Left hindlimb (tissue), 1 donor: ENCODE results near the gene AHRR.
A peak's percentile ranks its signal among the peaks of the same experiment; 100 is the strongest.
"Not testable (repeated sequence)": the region's sequence is repeated elsewhere in the genome, so short reads cannot be mapped to it uniquely, and the experiment has no call there.

Experiments
- DNase-seq: peaks from one replicate; pipeline ENCODE4 v3.0.0-alpha.2; 2018

AHRR gene

DNA sequence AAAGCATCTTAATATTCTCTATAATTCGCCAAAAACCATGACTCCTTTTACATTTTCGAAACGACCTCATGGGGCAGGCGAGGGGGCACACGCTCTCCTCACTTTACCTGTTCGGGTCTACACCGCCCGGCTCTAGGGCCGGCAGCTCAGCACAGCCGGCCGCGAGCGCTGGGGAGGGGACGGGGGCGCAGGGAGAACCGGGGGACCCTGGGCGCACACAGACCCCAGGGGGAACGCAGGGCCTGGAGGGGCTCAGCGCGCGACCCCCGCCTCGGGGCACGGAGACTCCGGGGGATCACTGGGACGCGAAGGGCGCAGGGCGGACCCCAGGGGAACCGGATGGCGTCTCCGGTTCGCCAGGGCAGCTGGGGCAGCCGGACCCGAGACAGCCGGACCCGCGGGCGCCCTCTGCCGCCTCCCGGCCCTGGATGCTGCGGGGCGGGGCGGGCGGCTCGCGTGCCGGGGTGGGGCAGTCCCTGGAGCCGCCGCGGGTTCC is at the start of gene AHRR:
AHRR (plus strand) TSS at position 485 of the 496 bp plus-strand sequence. CDS start 22,189 bp downstream, outside the sequence.
- no peak for DNase-seq

DNA sequence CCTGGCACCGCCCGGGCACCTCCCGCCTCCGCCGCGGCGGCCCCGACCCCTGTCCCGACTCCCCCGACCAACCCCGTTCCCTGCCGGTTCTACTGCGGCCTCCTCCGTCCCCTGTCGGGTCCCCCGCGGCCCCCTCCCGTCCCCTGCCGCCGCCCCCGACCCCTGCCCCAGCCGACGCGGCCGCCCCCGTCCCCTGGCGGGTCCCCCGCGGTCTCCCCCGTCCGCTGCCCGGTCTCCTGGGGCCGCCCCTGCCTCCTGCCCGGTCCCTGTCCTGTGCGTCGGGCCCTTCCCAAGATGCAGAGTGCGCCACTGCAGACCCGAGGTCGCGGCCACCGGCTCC is 49.7 kb upstream of the AHRR start:
- not testable (repeated sequence) for DNase-seq

DNA sequence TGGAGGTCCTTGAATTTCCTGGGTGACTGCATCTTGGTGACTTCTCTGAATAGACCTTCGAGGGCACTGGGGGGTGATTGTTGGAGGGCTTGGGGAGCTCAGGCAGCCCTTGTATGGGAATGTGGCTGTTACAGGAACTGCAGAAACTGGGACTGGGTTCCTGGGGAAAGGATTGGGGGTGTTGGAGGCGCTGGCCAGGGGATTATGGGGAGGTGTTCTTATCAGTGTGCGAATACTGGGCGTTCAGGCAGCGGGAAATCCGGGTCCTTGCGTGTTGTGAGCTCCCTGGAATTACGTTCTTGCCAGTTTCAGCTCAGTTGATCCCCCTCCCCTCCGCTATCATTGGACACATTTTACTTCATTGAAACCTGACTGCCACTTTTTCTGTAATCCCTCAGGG is 48.4 kb upstream of the AHRR start:
- not testable (repeated sequence) for DNase-seq

DNA sequence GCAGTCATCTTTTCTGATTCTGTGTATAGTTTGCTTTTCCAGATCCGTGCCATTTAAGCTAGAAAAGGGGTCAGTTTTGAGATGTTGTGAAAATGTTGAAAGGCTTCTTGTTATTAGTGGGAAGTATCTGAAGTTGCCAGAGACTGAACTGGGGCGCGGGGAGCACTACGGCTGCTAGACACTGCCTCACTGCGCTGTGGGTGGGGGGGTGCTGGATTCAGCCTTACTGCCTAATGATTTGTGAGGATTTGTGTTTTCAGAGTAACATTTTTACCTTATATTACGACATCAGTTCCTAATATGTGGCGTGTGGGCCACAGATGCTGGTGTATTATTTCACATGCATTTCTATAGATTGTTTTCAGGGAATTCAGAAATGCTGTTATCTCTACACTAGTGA is 48.0 kb upstream of the AHRR start:
- DNase-seq: not testable (repeated sequence)

DNA sequence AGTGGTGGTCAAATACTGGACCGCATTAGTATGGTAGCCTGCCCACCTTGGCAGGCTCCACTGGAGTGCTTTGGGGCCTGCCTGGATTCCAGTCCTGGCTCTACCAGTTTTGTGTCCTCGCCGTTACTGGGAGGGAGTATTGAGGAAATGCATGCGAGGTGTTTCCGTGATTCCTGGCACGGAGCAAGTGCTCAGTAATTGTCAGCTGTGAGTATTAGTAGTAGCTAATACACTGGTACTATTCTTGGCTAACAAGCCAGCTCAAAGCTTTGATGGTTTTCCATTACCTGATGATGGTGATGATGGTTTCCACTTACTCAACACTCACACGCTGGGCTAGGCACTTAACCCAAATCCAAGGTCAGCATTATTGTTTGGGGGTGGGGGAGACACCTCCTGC is 47.2 kb upstream of the AHRR start:
- DNase-seq: not testable (repeated sequence)

DNA sequence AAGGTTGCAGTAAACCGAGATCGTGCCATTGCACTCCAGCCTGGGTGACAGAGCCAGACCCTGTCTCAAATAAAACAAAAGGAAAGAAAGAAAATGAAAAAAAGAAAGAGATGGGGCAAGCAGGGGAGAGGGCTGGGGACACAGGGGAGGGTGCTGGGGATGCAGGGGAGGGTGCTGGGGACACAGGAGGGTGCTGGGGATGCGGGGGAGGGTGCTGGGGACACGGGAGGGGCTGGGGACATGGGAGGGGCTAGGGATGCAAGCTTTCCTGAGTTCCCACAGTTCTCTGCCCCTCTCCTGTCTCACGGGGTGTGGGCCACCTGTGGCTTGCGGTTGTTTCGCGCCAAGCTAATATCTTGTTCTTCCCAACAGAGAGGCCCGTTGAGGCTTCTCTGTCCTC is 42.9 kb upstream of the AHRR start:
- no peak for DNase-seq

DNA sequence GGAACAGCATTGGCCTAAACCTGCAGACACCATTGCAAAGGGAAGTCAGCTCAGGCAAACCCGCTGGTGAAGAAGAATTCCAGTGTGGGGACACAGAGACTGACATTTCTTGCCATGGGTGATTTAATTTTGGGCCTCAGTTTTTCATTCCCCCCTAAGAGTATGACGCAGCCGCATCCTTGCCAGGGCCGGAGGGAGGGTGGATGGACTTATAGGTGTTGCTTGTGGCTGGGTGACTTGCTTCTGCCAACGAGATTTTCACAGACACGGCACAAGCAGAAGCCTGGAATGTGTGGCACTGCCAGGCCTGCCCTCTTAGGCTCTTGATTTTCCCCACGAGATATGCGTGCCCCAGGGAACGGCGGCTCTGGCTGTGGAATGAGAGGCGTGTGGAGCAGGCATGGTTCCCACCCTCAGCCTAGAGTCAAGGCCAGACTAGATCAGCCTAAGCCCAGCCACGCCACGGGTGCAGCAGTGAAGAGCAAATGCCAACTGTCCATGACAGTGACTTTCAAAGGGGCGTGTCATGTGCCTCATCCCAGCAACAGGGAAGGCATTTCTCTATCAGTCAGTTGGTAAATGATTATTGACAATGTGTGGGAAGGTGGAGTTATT is 42.4 kb upstream of the AHRR start:
- DNase-seq: not testable (repeated sequence)

DNA sequence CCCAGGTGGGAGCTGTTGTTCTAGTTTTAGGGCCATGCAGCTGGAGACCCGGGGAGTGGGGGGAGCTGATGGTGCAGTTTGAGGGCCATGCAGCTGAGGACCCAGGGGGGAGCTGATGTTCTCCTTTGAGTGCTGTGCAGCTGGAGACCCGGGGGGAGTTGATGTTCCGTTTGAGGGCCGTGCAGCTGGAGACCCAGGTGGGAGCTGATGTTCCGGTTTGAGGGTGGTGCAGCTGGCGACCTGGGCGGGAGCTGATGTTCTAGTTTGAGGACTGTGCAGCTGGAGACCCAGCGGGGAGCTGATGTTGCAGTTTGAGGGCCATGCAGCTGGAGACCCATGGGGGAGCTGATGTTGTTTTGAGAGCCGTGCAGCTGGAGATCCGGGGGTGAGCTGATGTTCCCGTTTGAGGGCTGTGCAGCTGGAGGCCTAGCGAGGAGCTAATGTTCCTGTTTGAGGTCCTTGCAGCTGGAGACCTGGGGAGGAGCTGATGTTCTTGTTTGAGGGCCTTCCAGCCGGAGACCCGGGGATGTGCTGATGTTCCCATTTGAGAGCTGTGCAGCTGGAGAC is 35.4 kb upstream of the AHRR start:
- no peak for DNase-seq

DNA sequence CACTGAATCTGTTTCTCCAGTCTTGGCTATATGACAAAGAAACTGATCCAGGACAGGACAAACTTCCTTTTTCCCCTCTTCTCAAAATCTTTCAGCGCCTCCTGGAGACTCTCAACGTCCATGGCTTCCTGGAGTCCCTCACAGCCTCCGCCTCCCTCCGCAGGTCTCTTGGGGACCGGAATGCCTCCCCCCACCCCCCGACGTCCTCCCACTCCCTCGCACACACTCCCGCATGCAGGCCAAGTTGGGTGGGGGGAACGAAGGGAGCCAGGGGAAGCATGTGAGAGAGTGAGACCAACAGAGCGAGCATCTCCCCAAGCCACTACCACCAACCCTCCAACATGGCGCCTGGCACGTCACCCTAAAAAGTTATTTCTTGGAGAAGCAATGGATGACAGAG is 31.3 kb upstream of the AHRR start:
- DNase-seq: not testable (repeated sequence)

DNA sequence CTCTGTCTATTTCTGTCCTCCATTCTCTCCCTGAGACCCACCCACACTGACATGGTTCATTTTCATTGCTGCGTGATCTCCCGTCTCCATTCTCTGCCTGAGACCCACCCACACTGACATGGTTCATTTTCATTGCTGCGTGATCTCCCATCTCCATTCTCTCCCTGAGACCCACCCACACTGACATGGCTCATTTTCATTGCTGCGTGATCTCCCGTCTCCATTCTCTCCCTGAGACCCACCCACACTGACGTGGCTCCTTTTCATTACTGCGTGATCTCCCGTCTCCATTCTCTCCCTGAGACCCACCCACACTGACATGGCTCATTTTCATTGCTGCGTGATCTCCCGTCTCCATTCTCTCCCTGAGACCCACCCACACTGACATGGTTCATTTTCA is 30.2 kb upstream of the AHRR start:
- not testable (repeated sequence) for DNase-seq

DNA sequence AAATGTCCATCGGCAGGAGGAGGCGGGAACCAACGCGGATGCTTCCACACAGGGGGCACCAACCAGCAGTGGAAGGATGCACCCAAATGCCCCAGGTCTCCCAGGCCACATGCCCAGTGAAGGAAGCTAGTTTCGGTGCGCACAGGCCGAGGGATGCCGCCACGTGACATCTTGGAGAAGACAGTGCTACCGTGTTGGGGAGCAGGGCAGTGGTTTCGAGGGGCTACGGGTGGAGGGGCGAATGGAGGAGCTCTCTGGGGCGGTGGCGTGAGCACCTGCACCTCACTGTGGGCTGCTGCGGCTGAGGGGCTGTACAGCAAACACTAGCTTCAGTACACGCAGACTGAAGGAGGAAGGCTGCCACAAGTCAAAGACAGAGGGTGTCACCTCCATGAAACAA is 26.7 kb upstream of the AHRR start:
- DNase-seq: not testable (repeated sequence)

DNA sequence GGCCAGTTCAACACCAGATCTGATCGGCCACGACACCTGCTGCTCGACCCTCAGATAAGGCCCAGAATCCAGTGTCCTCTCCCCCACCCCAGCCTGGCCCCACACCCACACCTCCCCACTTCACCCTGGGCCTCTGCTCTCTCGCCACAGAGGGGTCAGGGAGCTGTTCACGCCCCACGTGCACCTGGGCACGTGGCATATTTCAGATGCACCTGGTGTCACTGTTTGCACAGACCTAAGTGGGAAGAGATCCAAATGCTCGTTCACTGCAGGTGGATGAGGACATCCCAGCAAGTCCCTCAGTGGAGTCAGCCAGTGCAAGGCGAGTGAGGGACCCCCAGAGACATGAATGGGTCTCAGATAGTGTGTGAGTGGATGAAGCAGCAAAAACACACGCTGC is 25.3 kb upstream of the AHRR start:
- not testable (repeated sequence) for DNase-seq

DNA sequence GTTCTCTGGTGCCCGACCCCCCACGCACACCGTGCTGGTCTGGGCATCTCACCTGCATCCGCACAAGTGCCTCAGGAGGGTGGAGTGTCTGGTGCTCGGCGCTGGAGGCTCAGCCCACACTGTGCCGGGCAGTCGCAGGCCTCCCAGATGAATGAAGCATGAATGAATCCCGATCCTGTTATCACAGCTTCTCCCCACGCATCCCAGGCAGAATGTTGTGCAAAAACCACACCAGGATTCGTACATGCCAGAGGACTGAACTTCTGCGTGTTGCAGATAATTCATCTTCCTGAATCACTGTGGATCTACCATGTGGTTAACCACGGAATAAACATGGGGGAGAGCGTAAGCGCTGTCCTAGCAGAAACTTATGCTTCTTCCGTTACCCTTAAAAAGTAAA is 24.6 kb upstream of the AHRR start:
- DNase-seq: not testable (repeated sequence)

DNA sequence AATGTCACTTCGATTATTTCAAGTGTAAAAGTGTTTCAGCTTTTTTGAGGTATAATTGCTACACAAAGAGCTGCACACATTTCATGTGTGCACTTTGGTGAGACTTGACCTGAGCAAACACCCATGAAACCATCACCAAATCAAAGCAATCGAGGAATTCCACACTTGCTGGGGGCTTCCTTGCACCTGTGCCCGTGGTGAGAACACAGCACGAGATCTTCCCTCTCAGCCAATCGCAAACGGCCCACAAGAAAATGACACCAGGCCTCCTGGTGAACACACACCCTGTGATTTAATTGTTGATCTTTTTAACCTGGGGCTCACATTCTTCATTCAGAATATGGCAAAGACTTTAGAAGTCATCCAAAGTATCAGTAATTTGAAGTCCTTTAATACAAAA is 24.1 kb upstream of the AHRR start:
- DNase-seq: not testable (repeated sequence)

DNA sequence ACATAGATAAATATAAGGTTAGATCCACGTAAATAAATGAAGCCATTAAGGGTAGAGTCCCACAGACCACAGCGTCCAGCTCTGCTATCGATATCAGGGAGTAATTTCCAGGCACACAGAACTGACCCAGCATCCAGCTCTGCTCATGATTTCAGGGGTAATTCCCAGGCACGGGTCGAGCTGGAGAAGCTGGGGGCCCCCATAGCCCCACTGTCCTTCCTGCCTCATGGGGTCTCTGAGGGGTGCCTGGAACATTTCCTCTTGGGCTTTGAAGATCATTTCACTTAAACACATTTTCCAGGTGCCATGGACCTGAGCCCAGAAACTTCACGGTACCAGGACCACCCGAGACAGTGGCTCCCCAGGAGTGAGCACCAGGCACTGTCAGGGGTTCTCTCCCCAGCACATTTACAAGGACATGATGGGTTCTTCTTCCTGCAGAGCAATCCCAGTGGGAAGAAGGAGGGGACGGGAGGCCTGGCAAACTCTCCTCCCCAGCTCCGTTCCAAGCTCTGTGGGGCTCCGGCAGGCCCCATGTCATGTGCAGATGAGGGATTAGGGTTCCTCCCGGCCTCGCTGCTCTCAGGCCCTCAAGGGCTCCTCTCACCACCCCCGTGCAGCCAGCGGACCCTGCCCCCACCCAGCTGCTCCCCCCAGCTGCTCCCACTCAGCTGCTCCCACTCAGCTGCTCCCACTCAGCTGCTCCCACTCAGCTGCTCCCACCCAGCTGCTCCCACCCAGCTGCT is 23.4 kb upstream of the AHRR start:
- DNase-seq: not testable (repeated sequence)

DNA sequence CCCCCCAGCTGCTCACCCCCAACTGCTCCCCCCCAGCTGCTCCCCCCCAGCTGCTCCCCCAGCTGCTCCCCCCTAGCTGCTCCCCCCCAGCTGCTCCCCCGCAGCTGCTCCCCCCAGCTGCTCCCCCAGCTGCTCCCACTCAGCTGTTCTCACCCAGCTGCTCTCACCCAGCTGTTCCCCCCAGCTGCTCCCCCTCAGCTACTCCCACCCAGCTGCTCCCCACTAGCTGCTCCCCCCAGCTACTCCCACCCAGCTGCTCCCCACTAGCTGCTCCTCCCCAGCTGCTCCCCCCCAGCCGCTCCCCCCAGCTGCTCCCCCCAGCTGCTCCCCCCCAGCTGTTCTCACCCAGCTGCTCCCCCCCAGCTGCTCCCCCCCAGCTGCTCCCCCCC is 22.8 kb upstream of the AHRR start:
- DNase-seq: no peak

DNA sequence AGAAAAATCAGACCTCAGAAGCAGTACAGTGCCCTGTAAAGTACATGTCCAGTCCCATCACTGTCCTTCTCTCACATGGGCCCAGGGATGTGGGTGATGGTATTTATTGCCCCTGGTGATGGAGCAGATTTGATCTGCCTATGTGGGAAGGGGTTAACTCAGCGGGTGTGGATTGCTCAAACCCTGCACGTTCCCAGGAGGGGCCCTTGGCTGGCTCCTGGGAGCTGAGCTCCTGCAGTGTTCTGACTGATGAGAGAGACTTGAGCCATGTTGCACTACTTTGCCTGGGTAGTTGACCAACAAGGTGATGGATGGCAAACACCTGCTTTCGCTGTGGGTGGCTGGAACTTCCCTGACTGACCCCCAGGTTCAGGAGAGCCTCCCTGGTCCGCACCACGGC is 21.6 kb upstream of the AHRR start:
- not testable (repeated sequence) for DNase-seq

DNA sequence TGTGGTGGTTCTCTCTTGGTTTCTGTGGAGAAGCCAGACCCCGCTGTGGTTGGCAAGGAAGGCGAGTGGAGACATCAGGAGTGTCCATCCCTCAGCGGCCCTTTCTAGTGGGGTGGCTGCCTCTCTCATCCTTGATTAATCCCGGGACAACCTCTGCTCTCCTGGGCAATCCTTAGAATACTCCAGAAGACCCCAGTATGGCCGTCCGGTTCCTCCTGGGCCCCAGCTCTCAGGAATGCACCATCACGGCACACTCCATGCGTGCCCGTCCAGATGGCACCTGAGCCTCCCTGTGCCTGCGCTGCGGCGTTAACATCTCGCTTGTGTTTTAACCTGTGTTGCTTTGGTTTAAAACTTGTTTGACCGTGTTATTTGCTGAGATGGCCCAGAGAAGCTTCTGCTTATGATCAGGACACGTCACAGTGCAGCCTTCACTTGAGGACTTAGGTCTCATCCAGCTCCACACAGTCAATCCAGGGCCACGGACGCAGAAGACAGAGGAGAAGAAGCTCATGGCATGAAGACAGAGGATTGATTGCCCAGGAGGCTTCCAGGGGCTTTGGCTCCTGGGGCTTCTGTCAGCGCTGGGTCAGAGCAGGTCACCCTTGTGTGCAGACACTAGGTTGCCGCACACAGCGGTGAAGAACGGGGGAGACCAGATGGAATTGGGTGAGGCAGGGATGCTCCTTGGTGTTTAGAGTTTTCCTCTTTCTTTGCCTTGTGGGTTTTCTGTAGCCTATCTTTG is 20.7 kb upstream of the AHRR start:
- not testable (repeated sequence) for DNase-seq

DNA sequence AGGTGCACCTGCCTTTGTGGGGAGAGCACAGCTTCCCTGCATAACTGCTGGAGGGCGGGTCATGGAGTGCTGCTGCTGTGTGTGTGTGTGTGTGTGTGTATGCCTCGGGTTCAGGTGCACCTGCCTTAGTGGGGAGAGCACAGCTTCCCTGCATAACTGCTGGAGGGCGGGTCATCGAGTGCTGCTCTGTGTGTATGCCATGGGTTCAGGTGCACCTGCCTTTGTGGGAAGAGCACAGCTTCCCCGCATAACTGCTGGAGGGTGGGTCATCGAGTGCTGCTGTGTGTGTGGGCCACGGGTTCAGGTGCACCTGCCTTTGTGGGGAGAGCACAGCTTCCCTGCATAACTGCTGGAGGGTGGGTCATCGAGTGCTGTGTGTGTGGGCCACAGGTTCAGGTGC is 19.1 kb upstream of the AHRR start:
- not testable (repeated sequence) for DNase-seq

DNA sequence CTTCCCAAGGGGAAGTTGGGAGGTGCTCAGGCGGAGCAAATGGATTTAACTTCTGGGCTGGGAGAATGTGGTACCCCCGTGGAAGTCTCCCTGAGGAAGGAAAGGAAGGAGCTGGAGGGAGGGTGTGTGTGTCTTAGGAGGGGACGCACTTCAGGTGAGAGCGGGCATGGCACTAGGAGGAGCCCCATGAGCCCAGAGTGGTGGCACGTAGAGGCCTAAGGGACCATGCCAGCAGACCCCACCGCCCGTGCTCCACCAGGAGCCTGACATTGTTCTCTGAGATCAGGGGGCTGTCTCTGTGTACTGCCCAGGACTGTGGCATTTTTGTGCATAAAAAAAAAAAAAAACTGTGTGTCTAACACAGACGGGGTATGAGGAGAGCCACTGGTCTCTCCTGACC is 18.5 kb upstream of the AHRR start:
- DNase-seq: no peak

DNA sequence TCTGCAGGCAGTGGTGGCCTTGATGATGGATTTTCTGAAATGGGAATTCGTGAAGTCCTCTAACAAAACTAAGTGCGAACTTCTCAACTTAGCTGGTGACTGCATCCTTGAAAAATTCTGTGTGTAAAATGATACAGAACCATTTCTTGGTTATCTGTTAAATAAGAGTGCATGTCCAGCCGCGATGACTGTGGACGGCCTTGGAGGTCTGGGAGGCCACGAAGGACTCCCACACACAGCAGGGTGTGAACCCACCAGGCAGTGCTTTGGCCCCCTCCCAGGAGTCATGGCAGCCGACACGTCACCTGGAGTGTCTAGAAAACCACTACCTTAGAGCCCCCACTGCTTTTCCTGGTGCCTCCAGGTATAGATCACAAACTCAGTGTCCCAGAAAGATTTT is 17.8 kb upstream of the AHRR start:
- not testable (repeated sequence) for DNase-seq

DNA sequence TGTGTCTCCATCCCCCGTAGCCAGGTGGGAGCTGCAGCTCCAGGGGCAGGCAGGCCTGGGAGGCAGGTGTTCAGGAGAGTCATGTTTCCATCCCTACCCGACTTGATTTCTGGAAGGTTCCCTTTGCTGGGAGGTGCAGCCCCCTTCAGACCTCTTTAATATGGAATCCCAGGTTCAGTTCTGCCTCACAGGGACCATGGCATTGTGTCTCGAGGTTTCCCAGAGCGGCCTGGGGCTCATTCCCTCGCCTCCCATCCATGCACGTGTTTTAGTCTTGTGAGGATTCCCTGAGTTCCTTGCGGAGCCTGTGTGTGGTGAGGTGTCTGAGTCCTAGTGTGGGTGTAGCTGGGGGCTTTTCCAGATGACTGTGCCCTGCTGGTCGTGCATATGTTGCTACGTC is 16.5 kb upstream of the AHRR start:
- peak; percentile 22 for DNase-seq

DNA sequence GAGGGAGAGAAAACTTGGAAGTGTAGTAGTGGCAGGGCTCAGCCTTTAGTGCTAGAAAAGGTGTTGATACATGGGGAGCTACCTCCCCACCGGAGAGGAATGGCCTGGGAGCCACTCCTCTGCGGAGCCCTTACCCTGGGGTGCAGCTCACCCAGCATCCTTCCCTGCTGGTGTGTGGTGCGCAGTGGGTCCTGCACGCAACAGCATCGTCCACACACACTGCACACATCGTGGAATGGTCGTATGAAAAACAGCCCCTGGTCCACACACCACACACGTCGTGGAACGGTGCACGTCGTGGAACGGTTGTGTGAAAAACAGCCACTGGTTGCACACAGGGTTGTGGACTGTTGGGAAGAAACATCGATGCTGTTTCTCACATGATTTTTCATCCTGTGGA is 16.1 kb upstream of the AHRR start:
- DNase-seq: no peak
